HCT116 (cell line): ENCODE measurements around the gene TMEM38B. TPM values are rescaled to one million over a fixed set of nuclear protein-coding genes. Genes with fewer than 3 reads are reported as not detected.
"Not testable (repeated sequence)": the region's sequence is repeated elsewhere in the genome, so short reads cannot be mapped to it uniquely, and the experiment has no call there.

Experiments
- ATAC-seq: fragments of 200-7000 bp; cut with Tn5 transposase; 2 replicates; pipeline ENCODE4 v1.9.1; 2020; ENCODE audit warnings: mild to moderate bottlenecking, moderate library complexity
- BruUV-seq: library from RNA; stranded (reverse); fragments of 400-500 nt; replicated peaks from 2 replicates; lab custom pipeline; 2021; lab: Mats Ljungman, UMichigan
- CTCF ChIA-PET: fragments of 300-600 bp; sonication (Branson Sonifier 250); formaldehyde crosslinking; loops from one replicate; lab custom pipeline; 2021; ENCODE audit warnings: antibody characterized with exemption; lab: Charles Lee
- POLR2A ChIA-PET: fragments of 300-600, 350-600 bp; sonication (Branson Sonifier 250); formaldehyde crosslinking; loops from one replicate; lab custom pipeline; 2021; ENCODE audit warnings: antibody characterized with exemption; lab: Charles Lee
- RAD21 ChIA-PET, 2 experiments: fragments of 300-600 bp; sonication (Branson Sonifier 250); formaldehyde crosslinking; loops; one replicate each; lab custom pipeline; 2023; ENCODE audit warnings: low total read pairs in 2 of 2; ENCODE audit not compliant: uncharacterized antibody in 2 of 2, unreplicated experiment in 2 of 2, low non-redundant PET in 1 of 2; lab: Charles Lee
- DNase-seq: peaks from one replicate; pipeline ENCODE4 v3.0.0-alpha.2; 2010; ENCODE audit warnings: low read depth, low spot score
- H2AFZ ChIP-seq: fragments of 200-600 bp; shearing (Covaris generic), sonication (generic); 2 replicates; pipeline ENCODE4 v1.6.1; 2017; ENCODE audit warnings: low read depth, mixed run types, mixed read lengths, antibody characterized with exemption, low read length; ENCODE audit not compliant: poor library complexity, severe bottlenecking
- H3K27ac ChIP-seq: 2 replicates; pipeline ENCODE4 v1.5.1; 2012; ENCODE audit warnings: low read depth, low read length
- H3K27me3 ChIP-seq: fragments of 200-600 bp; sonication (generic); 2 replicates; pipeline ENCODE4 v1.6.1; 2016; ENCODE audit warnings: mixed run types, low read length, mixed read lengths; ENCODE audit not compliant: insufficient read depth
- H3K36me3 ChIP-seq, 2 experiments: fragments of 200-500 bp in 1 of 2; fragments of 200-600 bp in 1 of 2; sonication (Bioruptor generic) in 1 of 2; sonication (generic) in 1 of 2; 2 replicates each; pipeline versions ENCODE4 v1.5.1 to v1.6.1; 2014 to 2016; ENCODE audit warnings: low read length in 2 of 2, inconsistent platforms in 1 of 2, mixed read lengths in 1 of 2, mixed run types in 1 of 2; ENCODE audit not compliant: insufficient read depth in 2 of 2, control insufficient read depth in 1 of 2
- H3K4me1 ChIP-seq, 2 experiments: fragments of 200-600 bp in 1 of 2; sonication (generic) in 1 of 2; 2 replicates each; pipeline versions ENCODE4 v1.5.1 to v1.6.1; 2012 to 2017; ENCODE audit warnings: low read length in 2 of 2, inconsistent platforms in 1 of 2, mild to moderate bottlenecking in 1 of 2, mixed read lengths in 1 of 2, mixed run types in 1 of 2, moderate library complexity in 1 of 2; ENCODE audit not compliant: insufficient read depth in 2 of 2, control insufficient read depth in 1 of 2
- H3K4me2 ChIP-seq: fragments of 200-600 bp; sonication (generic); 2 replicates; pipeline ENCODE4 v1.6.1; 2017; ENCODE audit warnings: mixed run types, low read length, mixed read lengths
- H3K4me3 ChIP-seq, 2 experiments: fragments of 200-600 bp in 1 of 2; sonication (generic) in 1 of 2; replicated peaks in 1 of 2; 2 replicates each; pipeline ENCODE4 v1.5.1; 2011 to 2016; ENCODE audit warnings: low read length in 2 of 2, control low read depth in 1 of 2, low read depth in 1 of 2, mild to moderate bottlenecking in 1 of 2, mixed read lengths in 1 of 2, mixed run types in 1 of 2
- H3K79me2 ChIP-seq: fragments of 200-600 bp; sonication (generic); 2 replicates; pipeline ENCODE4 v1.6.1; 2017; ENCODE audit warnings: mild to moderate bottlenecking, mixed run types, low read length, moderate library complexity, mixed read lengths; ENCODE audit not compliant: insufficient read depth
- H3K9ac ChIP-seq: fragments of 200-600 bp; sonication (generic); 2 replicates; pipeline ENCODE4 v1.6.1; 2016; ENCODE audit warnings: low read length, mixed read lengths
- H3K9me2 ChIP-seq: fragments of 200-600 bp; sonication (generic), shearing (Covaris generic); 2 replicates; pipeline ENCODE4 v1.6.1; 2017; ENCODE audit warnings: mixed run types, mild to moderate bottlenecking, moderate library complexity; ENCODE audit not compliant: insufficient read depth
- H3K9me3 ChIP-seq, 2 experiments: fragments of 200-500 bp in 1 of 2; fragments of 200-600 bp in 1 of 2; sonication (Bioruptor generic) in 1 of 2; sonication (generic) in 1 of 2; 2 replicates each; pipeline ENCODE4 v1.6.1; 2014 to 2017; ENCODE audit warnings: low read length in 2 of 2, mixed read lengths in 2 of 2, inconsistent platforms in 1 of 2, low read depth in 1 of 2, mild to moderate bottlenecking in 1 of 2, mixed run types in 1 of 2, moderate library complexity in 1 of 2; ENCODE audit not compliant: control insufficient read depth in 1 of 2, insufficient read depth in 1 of 2
- H4K20me1 ChIP-seq: fragments of 200-600 bp; sonication (generic), shearing (Covaris generic); 2 replicates; pipeline ENCODE4 v1.6.1; 2017; ENCODE audit warnings: mixed run types, mild to moderate bottlenecking, moderate library complexity; ENCODE audit not compliant: insufficient read depth
- CBX3 ChIP-seq: IDR thresholded peaks from 2 replicates; pipeline ENCODE4 v1.6.1; 2012; ENCODE audit warnings: low read depth
- CEBPB ChIP-seq: IDR thresholded peaks from 2 replicates; pipeline ENCODE4 v1.6.1; 2012; ENCODE audit warnings: low read depth
- CTCF ChIP-seq, 3 experiments: fragments of 200-600 bp in 1 of 3; sonication (generic) in 1 of 3; IDR thresholded peaks in 2 of 3; conservative IDR thresholded peaks in 1 of 3; 2 replicates each; pipeline ENCODE4 v1.5.1; 2012 to 2017; ENCODE audit warnings: low read depth in 2 of 3, low read length in 2 of 3, antibody characterized with exemption in 1 of 3, borderline replicate concordance in 1 of 3, control low read depth in 1 of 3, mild to moderate bottlenecking in 1 of 3, mixed read lengths in 1 of 3, mixed run types in 1 of 3, moderate library complexity in 1 of 3; ENCODE audit not compliant: insufficient read depth in 1 of 3
- EGR1 ChIP-seq: IDR thresholded peaks from 2 replicates; pipeline ENCODE4 v1.6.1; 2012; ENCODE audit warnings: low read depth
- ELF1 ChIP-seq: IDR thresholded peaks from 2 replicates; pipeline ENCODE4 v1.6.1; 2012; ENCODE audit warnings: low read depth, borderline replicate concordance
- EZH2phosphoT487 ChIP-seq: fragments of 200-600 bp; IDR thresholded peaks from 2 replicates; pipeline ENCODE4 v1.6.1; 2018; ENCODE audit warnings: antibody characterized with exemption, borderline replicate concordance
- FOSL1 ChIP-seq: IDR thresholded peaks from 2 replicates; pipeline ENCODE4 v1.6.1; 2012; ENCODE audit warnings: low read depth
- MAX ChIP-seq: IDR thresholded peaks from 2 replicates; pipeline ENCODE4 v1.6.1; 2012
- POLR2AphosphoS5 ChIP-seq: IDR thresholded peaks from 2 replicates; pipeline ENCODE4 v1.6.1; 2011; ENCODE audit warnings: mild to moderate bottlenecking, low read depth, low read length, moderate library complexity
- SIN3A ChIP-seq: IDR thresholded peaks from 2 replicates; pipeline ENCODE4 v1.6.1; 2012; ENCODE audit warnings: low read depth
- SP1 ChIP-seq: IDR thresholded peaks from 2 replicates; pipeline ENCODE4 v1.6.1; 2012; ENCODE audit warnings: low read depth
- SRF ChIP-seq: IDR thresholded peaks from 2 replicates; pipeline ENCODE4 v1.6.1; 2012; ENCODE audit warnings: low read depth
- YY1 ChIP-seq: IDR thresholded peaks from 2 replicates; pipeline ENCODE4 v1.6.1; 2011; ENCODE audit warnings: low read length, low read depth, moderate library complexity, mild to moderate bottlenecking; ENCODE audit not compliant: insufficient replicate concordance; ENCODE audit errors: extremely low read depth
- ZFX ChIP-seq: fragments of 450-650 bp; IDR thresholded peaks from 2 replicates; pipeline ENCODE4 v1.6.1; 2017
- ZNF274 ChIP-seq: fragments of 200-500 bp; sonication (Bioruptor generic); IDR thresholded peaks from 2 replicates; pipeline ENCODE4 v1.6.1; 2014; ENCODE audit warnings: mild to moderate bottlenecking, low read depth, low read length, inconsistent platforms
- intact Hi-C: fragments of 100-400 bp; cut with micrococcal nuclease; formaldehyde crosslinking; loops from 2 replicates; pipeline ENCODE4 v1.10.0; 2022
- total RNA-seq: library from RNA; stranded (reverse); gene quantifications from one replicate; pipeline ENCODE4 v1.2.1, GENCODE V29; 2021; ENCODE audit not compliant: unreplicated experiment
- TF ChIP-seq, protein P1 (sequence below): IDR thresholded peaks from 2 replicates; pipeline ENCODE4 v1.6.1; 2012
- TF ChIP-seq, protein P2 (sequence below): IDR thresholded peaks from 2 replicates; pipeline ENCODE4 v1.6.1; 2012; ENCODE audit warnings: low read depth

Gene TMEM38B
- total RNA-seq, 1 experiment from 2014 or later, result 24.5 TPM

DNA sequence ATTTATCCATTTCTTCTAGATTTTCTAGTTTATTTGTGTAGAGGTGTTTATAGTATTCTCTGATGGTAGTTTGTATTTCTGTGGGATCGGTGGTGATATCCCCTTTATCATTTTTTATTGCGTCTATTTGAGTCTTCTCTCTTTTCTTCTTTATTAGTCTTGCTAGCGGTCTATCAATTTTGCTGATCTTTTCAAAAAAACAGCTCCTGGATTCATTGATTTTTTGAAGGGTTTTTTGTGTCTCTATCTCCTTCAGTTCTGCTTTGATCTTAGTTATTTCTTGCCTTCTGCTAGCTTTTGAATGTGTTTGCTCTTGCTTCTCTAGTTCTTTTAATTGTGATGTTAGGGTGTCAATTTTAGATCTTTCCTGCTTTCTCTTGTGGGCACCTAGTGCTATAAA is 53.0 kb downstream of the TMEM38B start:
- ATAC-seq, intact Hi-C loops, POLR2A ChIA-PET, DNase-seq, H3K27ac ChIP-seq, H3K9me3 ChIP-seq, H3K4me2 ChIP-seq, BruUV-seq, H3K27me3 ChIP-seq, H3K9me2 ChIP-seq, H2AFZ ChIP-seq, H3K9ac ChIP-seq, H3K79me2 ChIP-seq, H3K36me3 ChIP-seq, CTCF ChIA-PET, H3K4me3 ChIP-seq, RAD21 ChIA-PET, H4K20me1 ChIP-seq, H3K4me1 ChIP-seq: not testable (repeated sequence)

DNA sequence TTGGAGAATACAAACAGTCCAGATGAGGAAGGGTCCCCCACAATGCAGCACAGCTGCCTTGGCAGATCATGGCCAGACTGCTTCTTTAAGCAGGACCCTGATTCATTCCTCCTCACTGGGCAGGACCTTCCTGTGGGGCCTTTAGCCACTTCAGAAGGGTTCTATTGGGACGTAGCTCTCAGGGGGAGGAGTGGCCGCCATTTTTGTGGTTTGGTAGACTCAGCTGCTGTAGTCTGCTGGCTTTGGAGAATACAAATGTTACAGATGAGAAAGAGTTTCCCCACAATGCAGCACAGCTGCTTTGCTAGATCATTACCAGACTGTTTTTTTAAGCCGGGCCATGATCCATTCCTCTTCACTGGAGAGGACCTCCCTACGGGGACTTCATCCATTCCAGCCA is 57.4 kb downstream of the TMEM38B start:
- H3K4me2 ChIP-seq, result no peak overlapping the region
- no peaks in the 10 kb centered on the region for H3K27me3 ChIP-seq
- H3K9me2 ChIP-seq, result no peaks in the 10 kb centered on the region; the same call in 1 of the 2 replicates
- no peaks in the 10 kb centered on the region for H3K36me3 ChIP-seq
- TF ChIP-seq YY1 (no peak), SP1 (no peak), ZNF274 (no peak), CEBPB (no peak), SRF (no peak), CBX3 (no peak), FOSL1 (no peak), CTCF (IDR thresholded peaks at IDR 0.05 in 2 of 3, conservative IDR thresholded peaks at IDR 0.05 in 1 of 3; ENCODE audit: borderline replicate concordance in 1 of 3, insufficient read depth in 1 of 3, low read depth in 2 of 3, low read length in 2 of 3) (no peak), ELF1 (no peak), ZFX (no peak), SIN3A (no peak), POLR2AphosphoS5 (no peak), MAX (no peak), EZH2phosphoT487 (no peak), EGR1 (no peak)
- TF ChIP-seq, protein P1, sequence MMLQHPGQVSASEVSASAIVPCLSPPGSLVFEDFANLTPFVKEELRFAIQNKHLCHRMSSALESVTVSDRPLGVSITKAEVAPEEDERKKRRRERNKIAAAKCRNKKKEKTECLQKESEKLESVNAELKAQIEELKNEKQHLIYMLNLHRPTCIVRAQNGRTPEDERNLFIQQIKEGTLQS, result no peak
- TF ChIP-seq, protein P2, sequence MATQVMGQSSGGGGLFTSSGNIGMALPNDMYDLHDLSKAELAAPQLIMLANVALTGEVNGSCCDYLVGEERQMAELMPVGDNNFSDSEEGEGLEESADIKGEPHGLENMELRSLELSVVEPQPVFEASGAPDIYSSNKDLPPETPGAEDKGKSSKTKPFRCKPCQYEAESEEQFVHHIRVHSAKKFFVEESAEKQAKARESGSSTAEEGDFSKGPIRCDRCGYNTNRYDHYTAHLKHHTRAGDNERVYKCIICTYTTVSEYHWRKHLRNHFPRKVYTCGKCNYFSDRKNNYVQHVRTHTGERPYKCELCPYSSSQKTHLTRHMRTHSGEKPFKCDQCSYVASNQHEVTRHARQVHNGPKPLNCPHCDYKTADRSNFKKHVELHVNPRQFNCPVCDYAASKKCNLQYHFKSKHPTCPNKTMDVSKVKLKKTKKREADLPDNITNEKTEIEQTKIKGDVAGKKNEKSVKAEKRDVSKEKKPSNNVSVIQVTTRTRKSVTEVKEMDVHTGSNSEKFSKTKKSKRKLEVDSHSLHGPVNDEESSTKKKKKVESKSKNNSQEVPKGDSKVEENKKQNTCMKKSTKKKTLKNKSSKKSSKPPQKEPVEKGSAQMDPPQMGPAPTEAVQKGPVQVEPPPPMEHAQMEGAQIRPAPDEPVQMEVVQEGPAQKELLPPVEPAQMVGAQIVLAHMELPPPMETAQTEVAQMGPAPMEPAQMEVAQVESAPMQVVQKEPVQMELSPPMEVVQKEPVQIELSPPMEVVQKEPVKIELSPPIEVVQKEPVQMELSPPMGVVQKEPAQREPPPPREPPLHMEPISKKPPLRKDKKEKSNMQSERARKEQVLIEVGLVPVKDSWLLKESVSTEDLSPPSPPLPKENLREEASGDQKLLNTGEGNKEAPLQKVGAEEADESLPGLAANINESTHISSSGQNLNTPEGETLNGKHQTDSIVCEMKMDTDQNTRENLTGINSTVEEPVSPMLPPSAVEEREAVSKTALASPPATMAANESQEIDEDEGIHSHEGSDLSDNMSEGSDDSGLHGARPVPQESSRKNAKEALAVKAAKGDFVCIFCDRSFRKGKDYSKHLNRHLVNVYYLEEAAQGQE, result no peak
- H3K27ac ChIP-seq, result no peak overlapping the region
- ChIA-PET RAD21 (no interaction called here), POLR2A (no interaction called here), CTCF (no interaction called here)
- no TSS peak for BruUV-seq
- H3K9me3 ChIP-seq, result no peaks in the 10 kb centered on the region
- ATAC-seq (no peak), DNase-seq (no peak)
- no peaks in the 10 kb centered on the region for H4K20me1 ChIP-seq
- no peak overlapping the region for H3K4me3 ChIP-seq
- no peaks in the 10 kb centered on the region for H3K4me1 ChIP-seq
- no peaks in the 10 kb centered on the region for H3K79me2 ChIP-seq
- H3K9ac ChIP-seq, result no peak overlapping the region
- no peak overlapping the region for H2AFZ ChIP-seq
- intact Hi-C loops, result no loop called here
